HG03571 (cell line): ENCODE results near the gene GFY.
"Not testable (repeated sequence)": the region's sequence is repeated elsewhere in the genome, so short reads cannot be mapped to it uniquely, and the experiment has no call there.

Experiments
- ATAC-seq: cut with Tn5 transposase; IDR thresholded peaks from one replicate; pipeline ENCODE4 v1.9.1; 2021; ENCODE audit not compliant: unreplicated experiment

Gene GFY

GRCh38 chr19:49468746-49469447 is 43.7 kb downstream of the GFY start:
- peak; percentile 56 for ATAC-seq

GRCh38 chr19:49469828-49470614 is 44.8 kb downstream of the GFY start:
- no peak for ATAC-seq

- ATAC-seq = no peak
These were observed 45.4 kb downstream of the GFY start for GRCh38 chr19:49470615-49470978.

- no peak for ATAC-seq
These were observed 47.7 kb downstream of the GFY start for GRCh38 chr19:49472936-49473335.

- ATAC-seq = not testable (repeated sequence)
These were observed 48.3 kb downstream of the GFY start for GRCh38 chr19:49473501-49473867.

GRCh38 chr19:49473868-49474541 is 48.8 kb downstream of the GFY start, which contains the start of gene FLT3LG:
Gene FLT3LG, plus strand, starts transcription at chr19:49474215. Its CDS starts 425 bp downstream, at chr19:49474640.
- ATAC-seq = no peak

- ATAC-seq = no peak
These were observed 49.3 kb downstream of the GFY start for GRCh38 chr19:49474542-49474924.

- no peak for ATAC-seq
These were observed 50.2 kb downstream of the GFY start for GRCh38 chr19:49475191-49475917.

- no peak for ATAC-seq
These were observed 51.0 kb downstream of the GFY start for GRCh38 chr19:49475995-49476880.
